ENCODE results near the gene UGDH.
"Not testable (repeated sequence)": the region's sequence is repeated elsewhere in the genome, so short reads cannot be mapped to it uniquely, and the experiment has no call there.

UGDH gene

GRCh38 chr4:39528061-39528465, 824 bp upstream of the UGDH start:
- DNase-seq: no peak

GRCh38 chr4:39526765-39527295, 409 bp downstream of the UGDH start:
- DNase-seq: no peak

- no peak for DNase-seq
Measured at GRCh38 chr4:39525822-39526690, 1.2 kb downstream of the UGDH start.

GRCh38 chr4:39524161-39524957, 2.9 kb downstream of the UGDH start:
- no peak for DNase-seq

GRCh38 chr4:39522068-39522467, 5.2 kb downstream of the UGDH start:
- DNase-seq: no peak

GRCh38 chr4:39521253-39521919, 5.9 kb downstream of the UGDH start:
- no peak for DNase-seq

- DNase-seq: no peak
Measured at GRCh38 chr4:39518484-39518883, 8.8 kb downstream of the UGDH start.

- no peak for DNase-seq
Measured at GRCh38 chr4:39516407-39516966, 10.8 kb downstream of the UGDH start.

GRCh38 chr4:39515669-39516401, 11.4 kb downstream of the UGDH start:
- not testable (repeated sequence) for DNase-seq

- DNase-seq: no peak
Measured at GRCh38 chr4:39514888-39515401, 12.3 kb downstream of the UGDH start.

GRCh38 chr4:39514266-39514665, 13.0 kb downstream of the UGDH start:
- not testable (repeated sequence) for DNase-seq

GRCh38 chr4:39510348-39510929, 16.8 kb downstream of the UGDH start:
- no peak for DNase-seq

GRCh38 chr4:39505581-39505980, 21.7 kb downstream of the UGDH start:
- DNase-seq: no peak

- no peak for DNase-seq
Measured at GRCh38 chr4:39504538-39504937, 22.7 kb downstream of the UGDH start.

- not testable (repeated sequence) for DNase-seq
Measured at GRCh38 chr4:39502664-39503035, 24.6 kb downstream of the UGDH start.

GRCh38 chr4:39502019-39502663, 25.1 kb downstream of the UGDH start:
- DNase-seq: no peak

- no peak for DNase-seq
Measured at GRCh38 chr4:39498727-39499020, 28.6 kb downstream of the UGDH start.

GRCh38 chr4:39497909-39498726, 29.1 kb downstream of the UGDH start:
- no peak for DNase-seq

- no peak for DNase-seq
Measured at GRCh38 chr4:39495446-39496213, 31.6 kb downstream of the UGDH start.

GRCh38 chr4:39494354-39494753, 32.9 kb downstream of the UGDH start:
- no peak for DNase-seq

Measured in GF-D8 (cell line).